Right atrium auricular region (tissue), 2 donors: ENCODE measurements around the gene AK3. TPM values are rescaled to one million over a fixed set of nuclear protein-coding genes. Genes with fewer than 3 reads are reported as not detected.
"Not testable (repeated sequence)": the region's sequence is repeated elsewhere in the genome, so short reads cannot be mapped to it uniquely, and the experiment has no call there.

Source experiments
- DNase-seq: peaks from one replicate; pipeline ENCODE4 v3.0.0-alpha.2; 2019; ENCODE audit warnings: low spot score
- H3K27ac ChIP-seq, 2 donors: fragments of 200-600 bp; sonication (generic); 1 replicate in 1 of 2; 2 replicates in 1 of 2; pipeline ENCODE4 v1.5.1; 2016 to 2019
- H3K27me3 ChIP-seq, 2 donors: fragments of 200-600 bp; sonication (generic); one replicate each; pipeline versions ENCODE4 v1.5.1 to v1.6.0; 2017 to 2019
- H3K36me3 ChIP-seq: fragments of 200-600 bp; sonication (generic); one replicate; pipeline ENCODE4 v1.5.1; 2016
- H3K4me1 ChIP-seq, 2 donors: fragments of 200-600 bp; sonication (generic); one replicate each; pipeline versions ENCODE4 v1.5.1 to v1.6.0; 2017 to 2019
- H3K4me3 ChIP-seq, 2 donors: fragments of 200-600 bp; sonication (generic); 1 replicate in 1 of 2; 2 replicates in 1 of 2; pipeline ENCODE4 v1.5.1; 2017 to 2019; ENCODE audit warnings: mild to moderate bottlenecking in 1 of 2, moderate library complexity in 1 of 2
- H3K9me3 ChIP-seq, 2 donors: fragments of 200-600 bp; sonication (generic); one replicate each; pipeline ENCODE4 v1.5.1; 2019
- CTCF ChIP-seq, 2 donors: fragments of 200-600 bp; sonication (generic); IDR thresholded peaks; one replicate each; pipeline ENCODE4 v1.5.1; 2019; ENCODE audit warnings: antibody characterized with exemption in 2 of 2
- total RNA-seq, 2 donors: library from RNA; depleted of rRNA; stranded (reverse); fragments of >200 nt; gene quantifications; one replicate each; pipeline ENCODE4 v1.1.0, GENCODE V29; 2016

The AK3 gene
- total RNA-seq, 2 donors from 2014 or later = 109 to 201 TPM

GRCh38 chr9:4662989-4663792, 77.8 kb downstream of the AK3 start:
- H3K9me3 ChIP-seq = no peaks in the 10 kb centered on the region
- no peak for TF ChIP-seq CTCF (IDR thresholded peaks at IDR 0.05)
- no peaks in the 10 kb centered on the region for H3K27me3 ChIP-seq
- H3K27ac ChIP-seq = peak overlapping the region; percentile 75 to 85
- no peak for DNase-seq
- H3K4me3 ChIP-seq = peak overlapping the region; percentile 71 to 99
- peaks cover 0 to 42% of the 10 kb centered on the region in 2 donors for H3K4me1 ChIP-seq
- no peaks in the 10 kb centered on the region for H3K36me3 ChIP-seq

- H3K4me3 ChIP-seq = peak within 1 kb of the TSS; percentile 71 to 99
- peak; percentile 90 for DNase-seq
- H3K36me3 ChIP-seq = no peaks in the 10 kb centered on the region
- TF ChIP-seq CTCF (IDR thresholded peaks at IDR 0.05) = peak; percentile 17 to 77
- H3K27me3 ChIP-seq = no peaks in the 10 kb centered on the region
- H3K27ac ChIP-seq = peak within 1 kb of the TSS; percentile 75 to 85
- H3K4me1 ChIP-seq = peaks cover 0 to 42% of the 10 kb centered on the region in 2 donors
- H3K9me3 ChIP-seq = no peaks in the 10 kb centered on the region
Observed at GRCh38 chr9:4662108-4662988, 78.7 kb downstream of the AK3 start, which contains the start of gene PLPP6. Gene PLPP6 (plus strand): TSS chr9:4662294. CDS start chr9:4662376, 82 bp downstream.

- Histone ChIP-seq H3K4me1 (peaks cover 0 to 40% of the 10 kb centered on the region in 2 donors), H3K27ac (peak overlapping the region; percentile 75 to 85), H3K27me3 (no peaks in the 10 kb centered on the region), H3K4me3 (peak overlapping the region; percentile 71 to 99), H3K9me3 (no peaks in the 10 kb centered on the region), H3K36me3 (no peaks in the 10 kb centered on the region)
- no peak for DNase-seq
- TF ChIP-seq CTCF (IDR thresholded peaks at IDR 0.05) = no peak
Observed at GRCh38 chr9:4661611-4662010, 79.4 kb downstream of the AK3 start.

- no peak for DNase-seq
- H3K27me3 ChIP-seq = no peaks in the 10 kb centered on the region
- H3K4me1 ChIP-seq = peaks cover 0 to 35% of the 10 kb centered on the region in 2 donors
- no peaks in the 10 kb centered on the region for H3K9me3 ChIP-seq
- peak overlapping the region in 1 of 2 donors; percentile 75 for H3K27ac ChIP-seq
- no peak for TF ChIP-seq CTCF (IDR thresholded peaks at IDR 0.05)
- no peaks in the 10 kb centered on the region for H3K36me3 ChIP-seq
- H3K4me3 ChIP-seq = no peak overlapping the region
Observed at GRCh38 chr9:4661165-4661564, 79.8 kb downstream of the AK3 start.

- not testable (repeated sequence) for H3K36me3 ChIP-seq, H3K27ac ChIP-seq, DNase-seq, H3K27me3 ChIP-seq, H3K4me3 ChIP-seq, H3K9me3 ChIP-seq
- peaks cover 0 to 32% of the 10 kb centered on the region in 2 donors for H3K4me1 ChIP-seq
Observed at GRCh38 chr9:4660665-4661064, 80.3 kb downstream of the AK3 start.

Other genes starting within 250 kb of the AK3 start
- gene PLPP6, start 78.9 kb downstream of the AK3 start, total RNA-seq = 1 to 10 TPM; 3.9 to 4.1 TPM
- gene SPATA6L, start 74.7 kb downstream of the AK3 start, total RNA-seq = 1 to 10 TPM in 1 of 2 donors, under 1 TPM in 1; 0.15 to 1.3 TPM
- gene CDC37L1, start 61.6 kb downstream of the AK3 start, total RNA-seq = 10 to 100 TPM; 44.9 to 53.4 TPM
- gene RCL1, start 51.7 kb upstream of the AK3 start, total RNA-seq = 1 to 10 TPM; 7.2 to 8.6 TPM
- gene JAK2, start 244.1 kb upstream of the AK3 start, total RNA-seq = 10 to 100 TPM in 1 of 2 donors, 1 to 10 TPM in 1; 7.6 to 21.6 TPM